ENCODE results near the gene SDF4.

Gene SDF4

GRCh38 chr1:1218524-1219200, 13.1 kb downstream of the SDF4 start:
- DNase-seq, result no peak
- in situ Hi-C loops (cut with MboI; ENCODE audit: low pct_unique_long_range_greater_than_20kb, low sequenced_read_pairs), result no loop called here

DNA sequence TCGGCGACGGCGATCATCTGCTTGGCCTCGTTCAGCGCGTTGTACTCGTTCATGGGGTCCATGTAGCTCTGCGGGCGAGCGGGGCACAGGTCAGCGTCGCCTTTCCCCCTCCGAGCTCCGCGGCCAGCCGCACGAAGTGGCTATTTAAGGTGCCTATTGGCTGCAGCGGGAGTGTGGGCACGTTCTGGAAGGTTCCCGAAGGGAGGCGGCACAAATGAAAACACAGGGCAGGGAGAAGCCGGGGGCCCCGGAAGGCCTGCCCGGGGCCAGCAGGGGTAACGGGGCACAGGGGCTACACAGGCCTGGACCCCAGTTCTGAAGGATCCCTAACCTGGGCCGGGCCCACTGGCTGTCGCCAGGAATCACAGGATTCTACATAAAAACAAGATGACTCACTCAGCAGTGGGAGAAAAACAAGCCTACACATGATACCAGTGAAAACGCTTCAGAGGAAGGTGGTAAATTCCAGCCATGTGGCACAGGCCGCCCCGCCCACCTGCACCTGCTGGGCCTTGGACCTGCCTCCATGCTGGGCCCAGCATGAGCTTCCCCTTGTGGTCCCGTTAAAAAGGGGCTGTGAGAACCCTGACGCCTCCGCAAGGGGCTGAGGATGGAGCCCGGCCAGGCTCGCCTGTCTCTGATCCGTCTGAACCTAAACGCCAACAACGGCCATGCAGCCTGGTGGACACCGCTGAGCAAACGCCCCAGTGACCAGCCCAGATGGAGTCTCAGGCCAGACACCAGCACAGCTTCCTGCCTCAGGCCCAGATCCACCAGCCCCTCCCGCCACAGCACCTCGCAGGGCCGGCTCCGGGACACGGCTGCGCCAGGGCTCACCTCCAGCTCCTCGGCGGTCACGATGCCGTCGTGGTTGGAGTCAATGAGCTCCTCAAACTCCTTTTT, 13.9 kb downstream of the SDF4 start:
- no peak for DNase-seq

GRCh38 chr1:1216770-1217620, 14.8 kb downstream of the SDF4 start:
- DNase-seq, result no peak
- in situ Hi-C loops (cut with MboI; ENCODE audit: low pct_unique_long_range_greater_than_20kb, low sequenced_read_pairs), result no loop called here

More for the DNA sequence above, 13.9 kb downstream of the SDF4 start:
- in situ Hi-C loops (cut with MboI; ENCODE audit: low pct_unique_long_range_greater_than_20kb, low sequenced_read_pairs), result no loop called here

DNA sequence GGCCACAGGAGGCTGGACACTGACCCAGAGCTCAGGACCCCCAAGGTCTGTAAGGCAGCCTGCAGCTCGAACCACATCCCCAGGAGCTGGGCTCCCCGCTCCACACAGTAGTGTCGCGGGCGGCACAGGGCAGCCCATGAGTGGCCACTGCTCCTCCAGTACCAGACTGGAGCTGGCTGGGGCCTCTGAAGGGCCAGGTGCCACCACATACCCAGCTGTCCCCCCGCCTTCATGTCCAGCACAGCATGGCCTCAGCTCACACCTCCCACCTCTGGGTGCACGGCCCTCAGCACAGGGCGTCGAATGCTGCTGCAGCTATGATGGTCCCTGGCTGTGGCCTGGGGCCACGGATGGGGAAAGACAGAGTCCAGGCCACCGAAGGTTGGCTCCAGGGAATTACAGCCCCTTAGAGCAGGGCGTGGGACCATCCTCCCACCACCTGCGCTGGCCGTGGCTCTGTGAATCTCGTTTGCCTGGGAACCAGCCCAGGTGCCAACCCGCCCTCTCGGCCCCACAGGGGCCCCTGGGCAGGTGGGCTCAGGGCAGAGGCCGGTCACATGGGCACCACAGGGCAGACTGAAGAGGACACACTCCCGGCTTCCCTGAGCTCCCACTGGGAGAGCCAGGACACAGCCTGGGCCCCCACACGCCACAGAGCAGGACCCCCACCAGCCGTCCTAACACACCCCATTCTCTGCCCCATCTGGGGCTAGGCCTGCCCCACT, 15.8 kb downstream of the SDF4 start:
- in situ Hi-C loops (cut with MboI; ENCODE audit: low pct_unique_long_range_greater_than_20kb, low sequenced_read_pairs), result no loop called here
- DNase-seq, result no peak

DNA sequence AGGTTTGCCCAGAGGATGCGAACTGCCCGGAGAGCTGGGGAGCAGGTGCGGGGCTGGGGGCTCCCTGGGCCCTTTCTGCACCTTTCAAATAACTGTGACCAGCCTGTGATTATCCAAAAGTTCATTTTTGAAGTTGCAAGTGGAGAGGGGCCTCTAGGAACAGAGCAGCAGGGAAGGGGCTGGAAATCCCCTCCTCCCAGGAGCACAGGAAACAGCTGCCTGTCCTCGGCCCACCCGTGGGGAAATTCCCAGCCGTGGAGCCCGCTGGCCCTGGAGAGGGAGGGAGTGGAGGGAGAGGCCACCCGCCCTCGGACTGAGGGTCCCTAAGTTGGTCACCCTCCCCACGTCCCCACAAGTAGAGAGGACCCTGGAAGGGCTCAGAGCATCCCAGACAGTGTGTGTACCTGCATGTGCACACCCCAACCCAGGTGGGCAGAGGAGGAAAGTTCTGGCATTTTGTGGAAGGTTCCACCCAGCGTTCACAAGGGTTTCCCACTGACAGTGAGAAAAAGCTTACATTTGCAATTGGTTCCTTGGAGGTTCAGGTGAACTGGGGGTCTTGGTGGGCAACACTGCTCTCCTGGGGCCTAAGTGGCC, 16.6 kb downstream of the SDF4 start:
- in situ Hi-C loops (cut with MboI; ENCODE audit: low pct_unique_long_range_greater_than_20kb, low sequenced_read_pairs), result no loop called here
- DNase-seq, result no peak

DNA sequence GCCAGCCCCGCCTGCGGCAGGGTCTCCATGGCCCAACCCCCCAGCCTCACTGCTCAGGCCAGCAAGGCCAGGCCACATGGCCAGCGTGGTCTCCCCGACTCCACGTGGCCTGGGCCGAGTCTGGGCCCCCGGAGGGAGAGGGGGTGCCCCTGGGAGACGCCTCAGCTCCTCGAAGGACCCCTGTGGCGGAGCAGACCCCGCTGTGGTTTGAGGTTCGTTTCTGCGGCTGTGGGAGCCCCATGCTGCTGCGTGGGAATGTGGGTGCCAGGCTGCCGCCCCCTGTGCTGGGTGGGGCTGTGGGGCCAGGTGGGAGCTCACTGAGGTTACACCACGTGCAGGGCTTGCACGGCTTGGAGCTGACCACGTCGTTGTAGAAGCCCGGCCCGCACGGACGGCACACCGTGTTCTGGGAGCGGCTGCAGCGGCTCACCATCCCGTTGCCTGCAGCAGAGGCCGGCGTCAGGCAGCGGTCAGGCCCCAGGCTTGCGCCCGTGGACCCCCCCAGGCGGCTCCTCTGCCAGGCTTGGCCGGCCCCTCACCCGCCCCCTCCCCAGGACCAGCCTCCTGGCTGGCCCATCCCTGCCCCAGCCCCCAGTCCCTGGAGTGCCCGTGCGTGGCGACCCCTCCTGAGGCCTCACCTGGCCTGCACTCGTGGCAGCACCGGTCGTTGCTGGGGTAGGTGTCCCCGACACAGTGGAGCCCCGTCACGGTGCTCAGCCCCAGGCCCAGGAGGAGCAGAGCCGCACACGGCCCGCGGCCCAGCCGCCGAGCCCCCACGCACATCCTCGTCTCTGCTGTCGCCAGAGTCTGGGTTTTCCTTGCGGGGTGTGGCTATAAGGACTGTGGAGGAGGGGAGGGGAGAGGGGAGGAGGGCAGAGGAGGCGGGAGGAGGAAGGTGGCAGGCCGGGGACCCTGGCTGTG, 18.2 kb downstream of the SDF4 start, which contains the start of gene TNFRSF4:
TNFRSF4 (minus strand) TSS at position 809 of the 921 bp plus-strand sequence; CDS start at position 783, 26 bp downstream.
- in situ Hi-C loops (cut with MboI; ENCODE audit: low pct_unique_long_range_greater_than_20kb, low sequenced_read_pairs), result no loop called here
- peak; percentile 34 for DNase-seq

DNA sequence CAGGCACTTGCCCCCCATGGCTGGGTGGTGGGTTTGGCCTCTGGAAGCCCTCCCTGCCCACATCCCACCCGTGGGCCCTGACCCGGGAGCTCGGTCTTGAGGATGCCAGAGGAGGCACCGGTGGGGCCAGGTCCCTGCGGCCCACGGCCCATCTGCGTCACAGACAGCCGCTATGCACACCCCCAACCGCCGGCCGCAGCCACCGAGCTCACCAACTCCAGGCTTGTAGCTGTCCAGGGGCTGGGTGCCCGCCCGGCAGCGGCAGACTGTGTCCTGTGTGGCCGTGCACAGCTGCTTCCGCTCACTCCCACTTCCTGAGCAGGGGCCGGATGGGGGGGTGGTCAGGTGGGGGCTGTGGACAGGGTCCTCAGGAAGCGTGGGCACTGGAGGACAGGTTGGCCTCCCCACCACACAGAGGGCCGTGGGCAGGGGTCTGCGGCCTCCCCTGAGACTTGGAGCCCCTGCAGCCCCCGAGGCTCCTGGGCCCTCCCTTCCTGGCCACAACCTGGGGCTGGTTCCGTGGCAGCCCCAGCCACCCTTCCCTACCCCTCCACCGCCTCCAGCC, 18.9 kb downstream of the SDF4 start:
- DNase-seq, result peak; percentile 74
- in situ Hi-C loops (cut with MboI; ENCODE audit: low pct_unique_long_range_greater_than_20kb, low sequenced_read_pairs), result no loop called here

DNA sequence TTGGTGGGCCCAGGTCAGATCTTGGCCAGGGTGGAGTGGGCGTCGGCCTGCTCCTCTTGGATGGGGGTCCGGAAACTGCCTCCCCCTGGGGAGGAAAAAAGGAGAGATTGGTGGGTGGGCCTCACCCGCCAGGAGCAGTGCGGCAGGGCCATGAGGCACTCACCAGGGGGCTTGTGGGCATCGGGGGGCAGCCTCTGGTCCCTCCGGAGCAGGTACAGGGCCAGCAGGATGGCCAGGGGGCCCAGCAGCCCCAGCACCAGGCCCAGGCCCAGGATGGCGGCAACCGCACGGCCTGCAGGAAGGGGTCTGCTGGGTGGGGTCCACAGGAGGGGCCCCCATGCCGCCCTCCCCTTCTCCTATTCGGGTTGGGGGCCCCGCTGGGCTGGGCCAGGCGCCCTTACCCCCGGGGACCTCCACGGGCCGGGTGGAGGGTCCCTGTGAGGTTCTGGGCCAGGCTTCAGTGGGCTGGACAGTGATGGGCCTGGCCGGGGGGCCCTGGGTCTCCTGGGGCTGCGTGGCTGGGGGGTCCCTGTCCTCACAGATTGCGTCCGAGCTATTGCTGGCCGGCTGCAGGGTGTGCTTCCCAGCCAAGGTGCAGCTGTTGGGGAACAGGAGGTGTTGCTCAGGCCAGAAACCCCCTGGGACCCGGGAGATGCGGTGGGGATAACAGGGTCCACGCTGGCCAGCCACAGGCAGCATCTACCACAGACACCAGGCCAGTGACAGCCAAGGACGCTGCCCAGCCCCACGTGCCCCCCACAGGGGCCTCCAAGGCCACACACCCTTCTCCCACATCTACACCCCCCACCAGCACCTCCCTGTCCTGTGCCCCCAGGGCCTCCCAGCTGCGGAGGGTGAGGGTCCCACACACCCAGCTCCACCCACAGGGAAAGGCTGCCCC, 20.0 kb downstream of the SDF4 start:
- in situ Hi-C loops (cut with MboI; ENCODE audit: low pct_unique_long_range_greater_than_20kb, low sequenced_read_pairs), result no loop called here
- no peak for DNase-seq

DNA sequence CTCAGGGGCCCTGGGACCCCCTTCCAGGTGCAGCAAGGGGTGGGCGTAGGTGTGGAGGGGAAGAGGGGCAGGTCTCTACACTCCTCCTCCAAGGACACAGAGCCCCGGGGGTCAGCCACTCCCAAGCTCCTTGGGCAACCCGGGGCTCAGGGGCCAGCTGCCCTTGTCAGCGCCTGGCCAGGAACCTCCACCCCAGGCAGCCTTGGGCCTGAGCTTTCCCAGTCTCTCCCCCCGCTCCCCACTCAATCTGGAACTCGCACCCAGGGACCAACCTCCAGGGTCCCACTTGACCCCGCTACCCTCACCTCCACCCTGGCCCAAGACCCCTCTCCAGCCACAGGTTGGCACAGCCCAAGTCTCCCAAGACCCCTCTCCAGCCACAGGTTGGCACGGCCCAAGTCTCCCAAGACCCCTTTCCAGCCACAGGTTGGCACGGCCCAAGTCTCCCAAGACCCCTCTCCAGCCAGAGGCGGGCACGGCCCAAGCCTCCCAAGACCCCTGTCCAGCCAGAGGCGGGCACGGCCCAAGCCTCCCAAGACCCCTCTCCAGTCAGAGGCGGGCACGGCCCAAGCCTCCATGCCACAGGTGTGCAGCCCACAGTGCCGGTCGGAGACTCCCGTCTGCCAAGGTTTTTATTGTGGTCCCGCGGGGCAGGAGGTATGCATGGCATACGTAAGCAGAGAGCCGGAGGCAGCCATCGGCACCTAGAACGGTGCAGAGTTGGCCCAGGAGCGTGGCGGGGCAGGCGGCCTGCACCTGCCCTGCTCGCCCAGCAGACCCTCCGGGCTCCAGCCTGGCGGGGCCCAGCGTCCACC, 20.9 kb downstream of the SDF4 start:
- DNase-seq, result no peak
- in situ Hi-C loops (cut with MboI; ENCODE audit: low pct_unique_long_range_greater_than_20kb, low sequenced_read_pairs), result no loop called here

- in situ Hi-C loops (cut with MboI; ENCODE audit: low pct_unique_long_range_greater_than_20kb, low sequenced_read_pairs), result no loop called here
- peak; percentile 88 for DNase-seq
Observed at GRCh38 chr1:1208713-1209433, 22.9 kb downstream of the SDF4 start.

DNA sequence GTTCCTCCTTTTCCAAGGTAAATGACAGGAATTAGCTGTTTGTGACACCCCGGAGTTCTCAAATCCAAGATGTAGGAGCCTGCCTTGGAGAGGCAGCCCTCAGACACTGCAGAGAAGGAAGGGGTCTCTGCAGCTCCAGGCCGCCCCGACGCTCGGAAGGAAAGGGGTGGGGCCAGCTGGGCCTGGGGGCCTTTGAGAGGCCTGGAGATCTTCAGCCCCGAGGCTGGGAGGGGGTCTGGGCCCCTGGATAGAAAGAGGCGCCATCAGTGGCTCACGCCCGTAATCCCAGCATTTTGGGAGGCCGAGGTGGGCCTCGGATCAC, 24.3 kb downstream of the SDF4 start:
- in situ Hi-C loops (cut with MboI; ENCODE audit: low pct_unique_long_range_greater_than_20kb, low sequenced_read_pairs), result no loop called here
- no peak for DNase-seq

- DNase-seq, result no peak
- in situ Hi-C loops (cut with MboI; ENCODE audit: low pct_unique_long_range_greater_than_20kb, low sequenced_read_pairs), result no loop called here
Observed at GRCh38 chr1:1206966-1207531, 24.8 kb downstream of the SDF4 start.

- in situ Hi-C loops (cut with MboI; ENCODE audit: low pct_unique_long_range_greater_than_20kb, low sequenced_read_pairs), result no loop called here
- no peak for DNase-seq
Observed at GRCh38 chr1:1206376-1206965, 25.3 kb downstream of the SDF4 start, which contains the start of gene TNFRSF18. TNFRSF18 (minus strand) TSS chr1:1206592; CDS start chr1:1206571, 21 bp downstream.

DNA sequence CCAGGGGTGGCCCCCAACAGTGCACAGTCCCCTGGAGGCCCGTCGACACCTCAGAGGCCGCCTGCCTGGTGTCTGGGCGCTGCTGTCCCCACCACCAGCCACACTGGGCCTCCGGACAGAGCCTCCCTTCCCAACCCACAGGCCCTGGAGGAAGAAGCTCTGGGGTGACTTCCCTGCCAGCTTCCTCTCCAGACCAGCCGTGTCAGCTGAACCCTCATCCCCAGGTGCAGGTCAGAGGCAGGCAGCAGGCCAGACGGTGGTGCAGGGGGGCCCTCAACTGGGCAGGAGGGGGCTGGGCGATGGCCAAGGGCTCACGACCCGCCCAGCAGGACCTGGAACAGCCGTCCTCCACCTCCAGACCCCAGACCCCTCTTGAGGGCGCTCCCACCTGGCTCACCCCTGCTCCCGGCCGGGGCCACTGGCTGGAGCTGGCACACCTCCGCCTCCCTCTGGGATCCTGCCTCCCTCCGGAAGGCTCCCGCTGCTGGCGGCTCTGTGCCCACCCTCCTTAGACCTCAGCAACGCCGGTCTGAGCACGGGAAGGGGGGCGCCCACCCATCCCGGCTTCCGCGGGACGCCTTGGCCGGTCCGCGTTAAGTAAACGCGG, 25.9 kb downstream of the SDF4 start:
- in situ Hi-C loops (cut with MboI; ENCODE audit: low pct_unique_long_range_greater_than_20kb, low sequenced_read_pairs), result no loop called here
- no peak for DNase-seq

All from KBM-7 (cell line).